SKM-1 treated with dmso at 0.1 percent for 144 hours (cell line): Measurements from ENCODE around the gene TMEM212.

Experiments used
- DNase-seq: peaks from one replicate; lab custom pipeline; 2025; ENCODE audit not compliant: unreplicated experiment; lab: John Stamatoyannopoulos, UW

TMEM212 gene

GRCh38 chr3:171833789-171834460 is 9.2 kb upstream of the TMEM212 start:
- DNase-seq: peak; percentile 60

- no peak for DNase-seq
These were observed 8.7 kb upstream of the TMEM212 start for GRCh38 chr3:171834461-171834801.

GRCh38 chr3:171835116-171835515 is 8.0 kb upstream of the TMEM212 start:
- DNase-seq: peak; percentile 27

- no peak for DNase-seq
These were observed 7.5 kb upstream of the TMEM212 start for GRCh38 chr3:171835613-171836012.

- no peak for DNase-seq
These were observed 6.3 kb upstream of the TMEM212 start for GRCh38 chr3:171836855-171837254.

- DNase-seq: no peak
These were observed 5.5 kb upstream of the TMEM212 start for GRCh38 chr3:171837698-171838097.

- peak; percentile 21 for DNase-seq
These were observed 4.9 kb upstream of the TMEM212 start for GRCh38 chr3:171838218-171838720.

GRCh38 chr3:171839270-171839669 is 3.9 kb upstream of the TMEM212 start:
- no peak for DNase-seq

- no peak for DNase-seq
These were observed 2.7 kb upstream of the TMEM212 start for GRCh38 chr3:171840445-171840810.

GRCh38 chr3:171840811-171841619 is 2.1 kb upstream of the TMEM212 start:
- DNase-seq: no peak

GRCh38 chr3:171841620-171842000 is 1.5 kb upstream of the TMEM212 start:
- no peak for DNase-seq

- no peak for DNase-seq
These were observed 1.7 kb downstream of the TMEM212 start for GRCh38 chr3:171844873-171845272.

- no peak for DNase-seq
These were observed 2.5 kb downstream of the TMEM212 start for GRCh38 chr3:171845481-171846284.

GRCh38 chr3:171846597-171846996 is 3.4 kb downstream of the TMEM212 start:
- DNase-seq: no peak

GRCh38 chr3:171847133-171847532 is 4.0 kb downstream of the TMEM212 start:
- no peak for DNase-seq

GRCh38 chr3:171847595-171848259 is 4.6 kb downstream of the TMEM212 start:
- DNase-seq: no peak

GRCh38 chr3:171849617-171850319 is 6.6 kb downstream of the TMEM212 start:
- no peak for DNase-seq

GRCh38 chr3:171850320-171850959 is 7.3 kb downstream of the TMEM212 start:
- no peak for DNase-seq

- peak; percentile 19 for DNase-seq
These were observed 8.0 kb downstream of the TMEM212 start for GRCh38 chr3:171850960-171851659.
